ENCODE data around the gene KLHDC10. TPM values are rescaled to one million over a fixed set of nuclear protein-coding genes. Genes with fewer than 3 reads are reported as not detected.
"Not testable (repeated sequence)": the region's sequence is repeated elsewhere in the genome, so short reads cannot be mapped to it uniquely, and the experiment has no call there.

Gene KLHDC10
- total and polyA plus RNA-seq, 9 donors, result 11.3 to 36.4 (median 26.7) TPM

- no peaks in the 10 kb centered on the region for H3K9me3 ChIP-seq
- intact Hi-C loops (cut with DNase I), result loop anchor here in 1 of 4 donors (10.0 kb wide), 1 partner anchor 655 kb away; the partner anchor contains the start of gene KLF14
- DNase-seq, result no peak
- H3K4me1 ChIP-seq (ENCODE audit: insufficient read depth), result peaks cover 3% of the 10 kb centered on the region
- WGBS, 3 donors, result 85 to 92% (median 89%) methylated on average over 3 of the region's 3 CpGs
- H3K4me3 ChIP-seq, result no peak overlapping the region
- H3K27ac ChIP-seq, result no peak overlapping the region
- TF ChIP-seq CTCF (IDR thresholded peaks at IDR 0.05) (no peak), EP300 (IDR thresholded peaks at IDR 0.05) (no peak), POLR2A (IDR thresholded peaks at IDR 0.05) (no peak)
- H3K27me3 ChIP-seq, result no peaks in the 10 kb centered on the region
- no peaks in the 10 kb centered on the region for H3K36me3 ChIP-seq
These were observed 9.6 kb downstream of the KLHDC10 start for GRCh38 chr7:130079846-130080394.

GRCh38 chr7:130083497-130083896, 13.2 kb downstream of the KLHDC10 start:
- H3K9me3 ChIP-seq; H3K4me1 ChIP-seq (ENCODE audit: insufficient read depth); H3K27ac ChIP-seq; DNase-seq; intact Hi-C loops (cut with DNase I); H3K4me3 ChIP-seq; H3K27me3 ChIP-seq; H3K36me3 ChIP-seq: not testable (repeated sequence)
- WGBS, 3 donors, result 90 to 99% (median 98%) methylated on average over 4 of the region's 4 CpGs

- Histone ChIP-seq H3K36me3 (no peaks in the 10 kb centered on the region), H3K4me3 (no peak overlapping the region), H3K4me1 (ENCODE audit: insufficient read depth) (no peaks in the 10 kb centered on the region), H3K9me3 (no peaks in the 10 kb centered on the region), H3K27ac (no peak overlapping the region), H3K27me3 (no peaks in the 10 kb centered on the region)
- intact Hi-C loops (cut with DNase I), result no loop called here
- DNase-seq, result no peak
- 94 to 96% (median 95%) methylated on average over 11 of the region's 11 CpGs for WGBS, 3 donors
- TF ChIP-seq POLR2A (IDR thresholded peaks at IDR 0.05) (no peak), EP300 (IDR thresholded peaks at IDR 0.05) (no peak), CTCF (IDR thresholded peaks at IDR 0.05) (no peak)
These were observed 13.9 kb downstream of the KLHDC10 start for GRCh38 chr7:130084037-130084875.

GRCh38 chr7:130085235-130085634, 14.9 kb downstream of the KLHDC10 start:
- DNase-seq; H3K36me3 ChIP-seq; H3K9me3 ChIP-seq; H3K4me3 ChIP-seq; H3K27ac ChIP-seq; H3K4me1 ChIP-seq (ENCODE audit: insufficient read depth); intact Hi-C loops (cut with DNase I); H3K27me3 ChIP-seq: not testable (repeated sequence)
- 83 to 96% (median 91%) methylated on average over 5 of the region's 5 CpGs for WGBS, 3 donors

GRCh38 chr7:130086938-130087337, 16.6 kb downstream of the KLHDC10 start:
- no peak overlapping the region for H3K27ac ChIP-seq
- H3K36me3 ChIP-seq, result no peaks in the 10 kb centered on the region
- no peak overlapping the region for H3K4me3 ChIP-seq
- no peaks in the 10 kb centered on the region for H3K27me3 ChIP-seq
- no peaks in the 10 kb centered on the region for H3K4me1 ChIP-seq (ENCODE audit: insufficient read depth)
- no peak for DNase-seq
- TF ChIP-seq POLR2A (IDR thresholded peaks at IDR 0.05) (no peak), EP300 (IDR thresholded peaks at IDR 0.05) (no peak), CTCF (IDR thresholded peaks at IDR 0.05) (no peak)
- intact Hi-C loops (cut with DNase I), result no loop called here
- no peaks in the 10 kb centered on the region for H3K9me3 ChIP-seq
